Astrocyte of the cerebellum (primary cell): ENCODE results near the gene NR1I2.

ENCODE experiments used
- DNase-seq: peaks from one replicate; pipeline ENCODE4 v3.0.0-alpha.2; 2011; ENCODE audit warnings: low read depth
- H3K4me3 ChIP-seq: 2 replicates; pipeline ENCODE4 v1.5.1; 2011; ENCODE audit warnings: mild to moderate bottlenecking, low read depth, low read length, moderate library complexity
- CTCF ChIP-seq: IDR thresholded peaks from 2 replicates; pipeline ENCODE4 v1.5.1; 2012; ENCODE audit warnings: low read length, low read depth, moderate library complexity, mild to moderate bottlenecking; ENCODE audit errors: missing control alignments
- in situ Hi-C: cut with HindIII; loops from 2 replicates; pipeline ENCODE4 v1.10.0; 2017; ENCODE audit warnings: low sequenced_read_pairs

The NR1I2 gene

GRCh38 chr3:119825820-119826219 lies 43.9 kb downstream of the NR1I2 start:
- no peak for TF ChIP-seq CTCF
- H3K4me3 ChIP-seq = no peak overlapping the region
- DNase-seq = no peak
- in situ Hi-C loops = no loop called here

GRCh38 chr3:119826711-119827608 lies 45.1 kb downstream of the NR1I2 start:
- no peak for DNase-seq
- no peak for TF ChIP-seq CTCF
- in situ Hi-C loops = no loop called here
- no peak overlapping the region for H3K4me3 ChIP-seq

- in situ Hi-C loops = no loop called here
- no peak for TF ChIP-seq CTCF
- no peak overlapping the region for H3K4me3 ChIP-seq
- DNase-seq = no peak
Observed at GRCh38 chr3:119829420-119829819, 47.5 kb downstream of the NR1I2 start.

GRCh38 chr3:119831022-119831421 lies 49.1 kb downstream of the NR1I2 start:
- DNase-seq = peak; percentile 6
- no peak overlapping the region for H3K4me3 ChIP-seq
- peak; percentile 40 for TF ChIP-seq CTCF
- in situ Hi-C loops = no loop called here

- in situ Hi-C loops = no loop called here
- TF ChIP-seq CTCF = no peak
- H3K4me3 ChIP-seq = no peak overlapping the region
- peak; percentile 92 for DNase-seq
Observed at GRCh38 chr3:119831941-119832371, 50.1 kb downstream of the NR1I2 start.

GRCh38 chr3:119834754-119835370 lies 53.0 kb downstream of the NR1I2 start:
- in situ Hi-C loops = no loop called here
- H3K4me3 ChIP-seq = no peak overlapping the region
- DNase-seq = no peak
- no peak for TF ChIP-seq CTCF
